HG03108 (cell line): ENCODE measurements around the gene CCDC192.

Source experiments
- ATAC-seq: cut with Tn5 transposase; IDR thresholded peaks from one replicate; pipeline ENCODE4 v1.9.1; 2021; ENCODE audit warnings: moderate library complexity; ENCODE audit not compliant: unreplicated experiment

CCDC192 gene

DNA sequence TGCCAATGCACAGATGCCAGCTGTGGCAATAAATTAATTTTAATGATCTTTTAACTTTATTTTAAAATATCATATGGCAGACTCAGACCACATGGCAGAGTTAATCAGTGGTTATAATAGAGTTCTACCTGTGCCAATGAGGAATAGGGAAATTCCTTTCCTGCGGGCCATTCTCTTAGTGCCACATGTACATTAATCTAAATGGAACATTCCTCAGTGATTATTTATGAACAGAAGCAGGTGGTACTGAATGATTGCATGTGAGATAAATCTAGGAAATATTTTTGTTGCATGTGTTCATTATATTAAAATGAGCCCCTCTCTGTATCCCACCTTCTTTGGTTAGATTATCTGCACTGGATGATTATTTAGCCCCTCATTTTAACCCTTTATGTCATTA lies 102.3 kb downstream of the CCDC192 start:
- ATAC-seq, result no peak

DNA sequence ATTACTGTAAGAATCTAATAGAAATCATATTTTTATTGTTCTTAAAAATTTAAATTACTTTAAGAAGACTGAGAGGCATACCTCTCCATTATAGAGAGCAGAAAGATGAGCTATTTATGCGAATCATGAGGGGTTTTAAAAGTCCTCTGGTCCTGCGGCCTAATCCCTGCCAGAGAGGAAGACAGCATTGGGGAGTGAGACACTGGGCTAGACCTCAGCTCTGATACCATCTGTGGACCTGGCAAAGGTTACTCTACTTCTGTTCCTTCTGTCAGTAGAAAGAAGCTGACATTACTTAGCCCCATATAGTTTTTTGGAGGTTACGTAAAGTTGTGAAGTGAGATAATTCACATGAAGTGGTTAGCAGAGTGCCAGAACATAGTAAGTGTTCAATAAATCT lies 103.6 kb downstream of the CCDC192 start:
- no peak for ATAC-seq

DNA sequence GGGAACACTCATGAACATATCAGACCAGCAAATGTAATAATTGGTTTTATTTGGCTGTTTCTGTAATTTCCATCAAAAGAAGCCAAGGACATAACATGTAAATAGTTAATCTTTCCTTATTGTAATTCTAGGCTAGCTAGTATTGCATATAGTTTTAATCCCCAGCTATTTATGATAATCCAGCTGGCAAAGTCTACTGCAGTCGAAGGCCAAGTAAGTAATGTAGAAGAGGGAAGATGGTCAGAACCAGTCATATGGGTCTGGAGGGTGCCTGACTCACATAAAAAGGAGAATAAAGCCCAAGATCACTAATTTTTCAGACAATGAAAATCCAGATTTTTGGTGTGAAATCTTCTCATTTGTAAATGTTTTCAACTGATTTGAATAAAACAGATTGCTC lies 106.3 kb downstream of the CCDC192 start:
- no peak for ATAC-seq

DNA sequence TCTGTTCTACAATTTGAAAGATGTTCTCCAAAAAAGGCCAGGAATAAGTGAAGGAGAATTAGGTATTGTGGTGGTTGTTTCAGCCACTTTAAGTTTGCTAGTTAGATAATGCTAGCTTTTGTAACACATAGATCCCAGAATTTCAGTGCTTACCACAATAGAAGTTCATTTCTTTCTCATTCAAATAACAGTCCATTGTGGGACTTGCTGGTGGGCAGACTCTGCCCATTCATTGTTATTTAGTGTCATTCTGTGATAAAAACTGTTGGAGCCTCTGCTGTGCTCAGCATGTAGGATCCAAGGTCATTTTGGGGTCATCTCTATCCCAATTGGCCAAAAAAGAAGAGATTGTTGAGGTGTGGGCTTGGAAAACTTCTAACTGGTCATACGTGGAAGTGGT lies 106.8 kb downstream of the CCDC192 start:
- no peak for ATAC-seq

DNA sequence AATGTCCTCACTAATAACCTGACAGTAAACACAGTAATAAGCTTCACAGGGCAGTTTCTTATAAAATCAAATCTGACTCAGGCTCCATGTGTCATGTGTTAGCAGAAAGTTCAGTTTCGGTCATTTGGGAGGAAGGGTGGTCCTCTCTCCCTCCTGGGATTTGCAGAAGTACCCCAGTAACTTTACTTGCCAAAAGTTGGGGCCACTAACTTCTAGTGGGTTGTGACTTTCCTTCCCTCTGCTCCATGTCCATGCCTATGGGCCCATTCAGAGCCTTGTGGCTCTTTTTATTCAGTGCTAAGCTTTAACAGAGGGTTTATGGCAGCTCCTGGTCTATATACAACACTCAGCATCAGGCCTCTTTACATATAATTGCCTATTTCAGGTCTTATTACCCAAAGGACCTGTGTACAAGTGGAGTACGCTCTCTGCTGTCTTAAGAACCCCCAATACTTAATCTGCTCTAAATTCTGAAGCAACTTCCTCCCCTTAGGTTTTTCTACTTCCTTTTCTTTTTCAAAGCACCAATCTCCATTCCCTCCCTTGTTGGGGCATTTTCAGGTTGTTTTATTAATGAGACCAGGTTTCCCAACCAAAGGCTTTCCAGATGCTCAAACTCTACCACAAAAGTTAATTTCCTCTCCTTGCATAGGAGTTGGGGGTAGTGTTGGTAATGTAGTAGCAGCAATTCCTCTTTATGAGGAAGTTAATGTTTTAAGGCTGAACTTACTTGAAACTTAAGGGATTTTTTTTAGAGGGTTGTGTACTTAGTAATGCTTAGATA lies 107.7 kb downstream of the CCDC192 start:
- ATAC-seq, result no peak

DNA sequence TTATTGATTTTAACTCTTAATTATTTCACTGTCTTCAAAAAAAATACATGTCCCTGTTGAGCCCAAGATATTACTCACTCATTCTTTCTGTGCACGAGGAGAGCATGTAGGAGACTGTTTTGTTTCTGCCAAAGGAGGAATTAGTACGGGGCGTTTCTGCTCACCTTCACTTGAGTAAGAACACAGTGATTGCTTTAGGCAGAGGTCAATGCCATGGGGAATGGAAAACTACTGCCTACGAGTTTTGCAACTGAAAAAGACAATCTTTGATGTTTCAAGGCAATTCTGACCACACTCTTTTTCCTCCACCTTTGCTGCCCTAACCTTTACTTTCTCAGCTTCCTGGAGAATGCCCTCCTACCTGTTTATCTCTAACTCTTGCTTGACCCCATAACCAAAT lies 109.4 kb downstream of the CCDC192 start:
- ATAC-seq, result no peak

DNA sequence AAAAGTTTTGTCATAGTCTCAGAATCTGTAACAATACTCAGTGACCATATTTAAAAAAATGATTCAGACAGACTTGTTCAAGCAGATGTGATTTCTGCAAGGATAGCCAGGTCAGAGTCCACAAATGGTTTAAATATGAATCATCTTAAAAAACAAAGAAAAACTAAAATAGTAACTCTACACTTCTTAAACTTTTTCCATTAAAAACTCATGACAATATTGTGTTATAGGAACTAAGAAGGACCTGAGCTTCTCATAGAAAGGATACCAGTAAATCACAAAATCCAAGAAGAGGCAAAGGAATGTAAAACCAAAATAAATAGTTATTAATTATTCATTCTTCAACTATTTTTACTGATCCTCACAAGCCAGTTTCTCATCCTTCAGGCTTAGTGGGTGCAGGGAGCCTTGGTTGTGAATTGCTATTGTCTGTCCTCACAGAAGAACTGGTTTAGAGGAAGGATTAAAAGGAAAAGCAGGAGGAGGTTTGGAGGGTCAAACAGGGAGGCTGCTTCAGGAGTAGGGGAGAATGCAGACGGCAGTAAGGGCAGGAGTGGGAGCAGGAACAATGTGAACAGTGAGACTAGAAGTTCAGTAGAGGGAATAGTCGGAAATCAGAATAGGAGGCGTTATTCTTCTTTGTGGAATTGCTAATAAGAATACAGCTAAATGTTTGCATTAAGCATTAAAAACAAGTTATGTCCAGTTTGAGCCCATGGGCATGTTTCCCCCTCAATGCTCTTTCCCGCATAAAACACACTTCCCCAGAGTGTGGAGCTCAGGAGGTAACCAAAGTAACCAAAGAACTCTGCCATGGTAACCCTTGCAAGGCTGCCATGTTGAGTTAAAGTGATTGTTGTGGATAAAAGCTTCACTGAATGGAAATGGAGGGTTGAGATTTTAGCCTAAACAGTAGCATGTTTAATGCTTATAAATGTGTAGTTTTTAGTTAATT lies 110.7 kb downstream of the CCDC192 start:
- no peak for ATAC-seq

DNA sequence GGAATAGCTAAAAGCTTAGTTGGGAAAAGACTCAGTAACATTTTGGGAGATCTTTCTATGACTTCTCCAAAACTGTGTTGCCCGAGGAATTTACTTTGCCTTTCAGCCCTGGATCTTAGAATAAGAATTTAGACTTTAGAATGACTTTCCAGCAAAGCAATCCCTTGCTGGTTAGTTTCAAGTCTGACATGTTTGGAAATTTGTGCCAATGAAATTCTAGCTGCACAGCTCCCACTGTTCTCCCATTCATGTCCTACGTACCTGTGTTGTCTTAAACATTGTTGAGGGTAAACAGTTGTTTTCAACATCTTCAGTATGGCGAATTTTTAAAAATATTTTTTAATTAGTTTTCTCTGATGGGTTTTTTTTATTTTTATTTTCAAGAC lies 111.4 kb downstream of the CCDC192 start:
- no peak for ATAC-seq

DNA sequence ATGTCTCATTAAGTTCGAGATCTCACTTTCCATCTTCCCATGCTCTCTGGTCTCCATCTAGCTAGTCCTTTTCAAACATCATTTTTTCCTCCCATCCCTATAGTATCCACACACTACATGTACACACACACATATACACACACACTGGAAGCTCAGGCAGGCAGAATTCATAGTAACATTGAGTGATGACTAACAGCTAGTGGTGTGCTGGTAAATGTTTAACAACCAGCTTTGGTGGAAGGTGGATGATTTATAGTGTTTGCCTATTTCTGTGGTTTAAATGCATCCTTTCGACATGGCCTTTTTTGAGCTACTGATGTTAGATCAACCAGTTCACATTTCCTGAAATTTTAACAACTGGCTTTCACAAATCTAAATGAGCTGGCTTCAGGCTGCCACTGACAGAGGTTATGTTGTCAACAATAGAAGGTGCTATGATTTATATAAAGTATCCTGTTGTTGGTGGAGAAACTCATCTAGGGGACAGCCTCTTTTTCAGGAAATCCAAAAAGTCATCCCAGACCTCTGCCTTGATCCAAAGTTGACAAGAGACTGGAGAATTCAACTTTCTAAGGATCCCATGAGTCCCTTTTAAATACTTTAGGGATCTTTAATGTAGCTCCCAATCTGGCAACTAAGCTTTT lies 117.8 kb downstream of the CCDC192 start:
- peak; percentile 96 for ATAC-seq

DNA sequence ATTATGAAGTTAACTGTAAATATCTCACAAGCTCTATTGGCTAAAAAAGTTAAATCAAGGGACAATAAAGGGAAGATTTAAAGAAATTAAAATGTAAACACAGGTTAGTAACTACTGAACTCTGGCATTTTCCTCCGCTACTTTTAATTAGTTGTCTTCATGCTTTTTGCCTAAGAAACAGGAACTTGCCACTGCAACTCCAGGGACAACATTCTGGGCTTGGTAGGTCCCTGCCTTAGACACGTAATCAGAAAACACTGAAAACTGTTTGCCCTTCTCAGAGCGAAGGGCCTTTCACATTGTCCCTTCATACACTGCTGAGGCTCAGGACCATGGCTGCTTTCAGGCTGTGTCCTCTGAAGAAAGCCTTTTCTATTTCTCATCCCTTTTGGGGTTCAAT lies 118.7 kb downstream of the CCDC192 start:
- no peak for ATAC-seq

DNA sequence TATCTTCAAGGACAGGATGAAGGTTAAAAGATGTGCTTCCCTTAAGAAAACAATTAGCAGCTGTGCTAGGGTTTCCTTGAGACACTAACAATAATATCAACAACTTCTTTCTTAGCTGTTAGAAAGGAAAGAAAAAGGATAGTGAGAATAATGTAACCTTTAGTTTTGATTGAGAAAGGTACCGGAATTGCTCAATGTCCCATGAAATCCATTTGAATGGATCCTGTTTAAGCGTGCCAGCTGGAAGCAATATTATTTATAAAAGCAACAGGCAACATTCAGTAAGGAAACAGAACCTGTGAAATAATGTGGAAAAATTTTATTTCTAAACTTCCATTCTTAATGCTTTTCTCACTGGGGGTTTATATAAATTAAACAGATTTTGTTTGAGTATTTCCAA lies 120.9 kb downstream of the CCDC192 start:
- no peak for ATAC-seq

DNA sequence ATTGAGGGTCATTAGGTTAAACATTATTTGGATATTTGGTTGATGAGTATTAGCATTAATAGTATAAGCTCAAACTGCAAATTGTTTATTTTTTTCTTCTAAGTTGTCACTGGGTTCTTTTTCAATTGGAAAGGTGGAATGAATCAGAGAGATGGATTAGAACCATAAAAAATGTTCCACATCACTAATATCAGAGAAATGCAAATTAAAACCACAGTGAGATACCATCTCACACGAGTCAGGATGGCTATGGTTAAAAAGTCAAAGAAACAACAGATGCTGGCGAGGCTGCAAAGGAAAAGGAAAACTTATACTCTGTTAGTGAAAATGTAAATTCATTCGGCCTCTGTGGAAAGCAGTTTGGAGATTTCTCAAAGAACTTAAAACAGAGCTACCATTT lies 122.8 kb downstream of the CCDC192 start:
- ATAC-seq, result no peak

DNA sequence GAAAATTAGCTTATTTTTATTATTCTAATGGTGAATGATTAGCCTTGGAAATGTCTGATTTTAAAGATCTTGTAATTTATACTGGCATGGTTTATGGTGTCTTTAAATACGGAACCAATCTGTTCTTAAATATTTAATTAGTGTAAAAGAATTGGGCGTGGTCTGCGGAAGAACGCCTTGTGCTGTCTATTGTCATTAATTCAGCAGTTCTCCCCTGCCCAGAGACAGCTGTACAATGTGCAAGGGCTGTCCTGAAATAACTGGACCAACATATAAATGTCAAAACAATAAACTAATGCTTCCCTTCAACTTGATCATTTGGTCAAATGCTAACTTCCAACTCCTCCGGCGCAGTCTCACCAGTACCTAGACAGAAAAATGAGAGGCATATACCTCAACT lies 124.3 kb downstream of the CCDC192 start:
- ATAC-seq, result no peak

DNA sequence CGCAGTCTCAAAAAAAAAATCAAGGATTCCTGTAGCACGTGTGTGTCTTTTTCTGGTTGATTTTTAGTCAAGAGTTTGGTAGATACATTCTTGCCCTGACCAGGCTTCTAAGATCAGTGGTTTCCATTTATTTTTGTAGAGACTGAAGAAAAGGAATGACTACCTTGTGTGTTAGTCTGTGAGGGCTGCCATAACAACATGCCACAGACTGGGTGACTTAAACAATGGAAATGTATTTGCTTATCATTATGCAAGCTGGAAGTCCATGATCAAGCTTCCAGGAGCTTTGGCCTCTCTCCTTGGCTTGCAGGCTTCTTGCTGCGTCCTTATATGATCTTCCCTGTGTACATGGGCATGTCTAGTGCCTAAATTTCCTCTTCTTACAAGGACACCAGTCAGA lies 127.0 kb downstream of the CCDC192 start:
- ATAC-seq, result no peak

DNA sequence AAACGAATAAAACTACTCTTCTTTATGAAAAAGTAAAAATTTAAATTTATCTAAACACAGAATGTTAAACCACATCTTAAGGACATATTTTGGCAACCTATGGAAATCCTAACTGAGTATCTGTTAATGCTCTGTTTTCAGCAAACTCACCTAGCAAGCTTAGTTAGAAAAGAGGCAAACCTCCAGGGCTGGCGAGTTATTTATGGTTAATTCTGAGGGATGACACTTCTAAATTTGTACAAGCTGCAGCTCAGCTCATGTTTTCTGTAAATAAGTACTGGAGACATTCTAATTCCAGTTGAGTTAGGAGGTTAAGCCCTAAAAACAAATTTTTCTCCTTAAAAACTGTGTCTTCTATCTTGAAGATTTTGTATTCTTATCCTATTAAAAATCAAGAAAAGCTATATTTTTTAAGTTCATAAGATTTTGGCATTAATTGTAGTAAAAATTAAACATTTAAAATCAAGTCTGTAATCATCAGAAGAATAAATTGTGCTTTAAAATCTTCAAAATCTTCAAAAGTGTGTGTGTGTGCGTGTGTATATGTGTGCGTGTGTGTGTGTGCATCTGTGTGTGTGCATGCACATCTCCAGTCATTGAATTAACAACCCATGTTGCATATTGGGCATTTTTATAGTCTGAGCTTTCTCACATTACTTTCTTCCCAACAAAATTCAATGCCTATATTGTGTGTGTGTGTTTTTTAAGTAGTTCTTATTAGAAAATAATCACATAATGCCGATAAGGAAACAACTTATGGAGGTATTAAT lies 127.8 kb downstream of the CCDC192 start:
- no peak for ATAC-seq

DNA sequence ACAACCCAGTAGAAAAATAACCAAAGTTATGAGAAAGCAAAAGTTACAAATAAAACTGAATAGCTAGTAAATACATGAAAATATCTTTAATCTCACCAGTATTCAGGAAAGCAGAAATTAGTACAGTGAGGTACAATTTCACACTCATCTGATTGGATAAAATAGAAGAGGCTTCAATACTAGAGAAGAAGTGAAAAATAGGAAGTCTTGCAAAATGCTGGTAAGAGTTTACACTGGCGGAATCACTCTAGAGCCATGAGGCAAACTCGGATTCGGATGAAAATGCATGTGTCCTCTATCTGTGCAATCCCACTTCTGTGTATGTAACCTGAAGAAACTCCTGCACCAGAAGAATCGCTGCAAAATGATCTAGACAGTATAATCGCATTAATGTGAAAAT lies 128.9 kb downstream of the CCDC192 start:
- ATAC-seq, result no peak

DNA sequence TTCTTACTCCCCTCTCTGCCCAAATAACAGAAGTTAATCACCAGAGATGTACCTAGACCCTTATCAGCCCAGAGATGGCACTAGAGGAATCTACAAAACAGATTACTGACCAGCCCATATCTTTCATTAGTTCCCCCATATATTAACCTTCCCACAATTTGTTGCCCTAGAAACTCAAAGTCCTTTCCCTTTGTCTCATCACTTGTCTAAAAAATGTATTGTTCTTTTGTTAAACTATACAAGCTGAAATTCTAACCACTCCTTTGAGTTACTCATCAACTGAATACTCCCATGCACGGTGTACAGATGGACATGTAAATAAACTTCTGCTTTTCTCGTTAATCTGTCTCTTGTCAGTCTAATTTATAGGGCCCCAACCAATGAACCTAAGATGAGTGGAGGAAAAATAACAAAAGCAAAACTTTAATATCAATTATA lies 130.9 kb downstream of the CCDC192 start:
- ATAC-seq, result peak; percentile 71

DNA sequence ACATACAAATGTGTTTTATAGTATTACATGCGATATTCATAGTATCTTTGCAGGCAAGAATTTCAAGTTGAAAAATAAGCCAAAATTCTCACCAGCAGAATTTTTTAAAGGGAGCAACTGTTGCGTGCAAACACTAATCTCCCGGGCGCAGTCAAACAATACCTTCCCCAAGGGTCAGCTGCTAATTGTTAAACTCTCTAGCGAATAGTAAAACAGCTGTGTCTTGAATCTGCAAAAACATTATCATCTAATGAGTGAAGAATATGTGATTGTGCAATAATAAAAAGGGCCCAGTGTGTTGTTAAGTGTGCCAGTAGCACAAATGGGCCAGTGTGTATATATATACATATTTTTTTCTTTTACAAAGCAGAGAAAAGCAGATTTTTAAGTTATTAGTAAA lies 131.4 kb downstream of the CCDC192 start:
- no peak for ATAC-seq

DNA sequence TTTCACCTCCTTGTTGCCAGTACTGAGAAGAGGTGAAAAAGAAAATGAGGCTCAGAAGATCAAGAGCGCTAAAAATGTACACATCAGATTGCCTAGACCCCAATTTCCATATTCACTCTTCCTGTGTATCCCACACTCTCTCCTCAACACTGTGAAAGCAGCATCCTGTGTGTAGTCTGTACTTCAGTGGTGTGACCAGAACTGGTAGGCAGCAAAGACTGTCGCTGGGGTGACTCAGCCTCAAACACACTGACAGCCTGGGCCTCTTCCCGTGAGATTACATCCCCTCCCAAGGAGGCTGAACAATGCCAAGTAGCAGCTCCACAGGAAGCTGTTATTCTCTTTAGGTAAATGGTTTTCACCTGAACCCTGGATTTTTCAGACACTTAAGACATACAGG lies 135.5 kb downstream of the CCDC192 start:
- no peak for ATAC-seq

DNA sequence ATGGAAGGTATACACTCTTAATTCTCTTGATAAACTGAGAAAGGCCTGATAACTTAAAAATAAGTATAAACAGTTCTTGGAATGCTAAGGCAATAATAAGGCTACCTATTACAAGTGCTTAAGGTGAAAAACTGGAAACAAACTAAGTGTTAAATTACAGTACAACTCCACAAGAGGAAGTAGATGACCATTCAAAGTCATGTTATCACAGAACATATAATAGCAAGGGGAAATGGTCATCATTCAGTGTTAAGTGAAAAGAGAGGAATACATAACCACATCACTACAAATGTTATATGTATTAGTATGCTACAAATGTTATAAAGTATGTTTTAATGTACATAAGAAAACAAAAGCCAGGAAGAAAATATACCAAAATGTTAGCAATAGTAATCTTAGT lies 135.9 kb downstream of the CCDC192 start:
- no peak for ATAC-seq
